ENCODE data around the gene CRHBP. TPM values are rescaled to one million over a fixed set of nuclear protein-coding genes. Genes with fewer than 3 reads are reported as not detected.

CRHBP gene
- total and polyA plus RNA-seq, 8 donors, result 0.31 to 1.2 (median 0.57) TPM; not detected in 4

DNA sequence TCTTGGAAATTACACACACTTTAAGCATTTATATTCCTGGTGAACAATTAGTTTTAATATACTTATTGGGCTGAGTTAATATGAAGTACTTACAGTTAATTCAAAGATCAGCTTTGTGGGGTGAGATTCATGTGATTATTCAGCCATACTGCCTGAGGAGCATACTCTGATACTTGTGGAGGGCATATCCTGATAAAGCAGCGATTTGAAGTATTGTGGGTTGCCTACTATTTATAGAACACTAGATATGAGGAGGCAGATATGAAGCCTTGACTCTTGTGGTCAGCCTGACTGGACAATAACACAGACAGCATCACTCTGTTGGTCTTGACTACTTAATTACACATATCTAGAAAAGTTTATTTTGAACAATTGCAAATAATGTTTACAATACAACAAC is 50.4 kb downstream of the CRHBP start:
- no peak for FAIRE-seq
- intact Hi-C loops (cut with DNase I), result no loop called here
- Histone ChIP-seq H3K36me3 (no peaks in the 10 kb centered on the region), H3K27ac (no peak overlapping the region), H3K4me1 (no peaks in the 10 kb centered on the region), H3K27me3 (peaks cover 0 to 3% (median 0%) of the 10 kb centered on the region in 4 donors), H3K4me3 (no peak overlapping the region), H3K9me3 (no peaks in the 10 kb centered on the region)
- no peak for TF ChIP-seq CTCF (IDR thresholded peaks at IDR 0.05)
- WGBS, 2 donors, result 19 to 21% methylated on average over 1 of the region's 1 CpG
- no peak for DNase-seq
- no peak for ATAC-seq

GRCh38 chr5:77006124-77006523 is 53.3 kb downstream of the CRHBP start:
- H3K4me1 ChIP-seq, result no peaks in the 10 kb centered on the region
- intact Hi-C loops (cut with DNase I), result no loop called here
- 72 to 78% methylated on average over 2 of the region's 2 CpGs for WGBS, 2 donors
- ATAC-seq (no peak), FAIRE-seq (no peak), DNase-seq (no peak)
- no peaks in the 10 kb centered on the region for H3K9me3 ChIP-seq
- no peak overlapping the region for H3K27ac ChIP-seq
- no peaks in the 10 kb centered on the region for H3K36me3 ChIP-seq
- TF ChIP-seq CTCF (IDR thresholded peaks at IDR 0.05), result no peak
- no peak overlapping the region for H3K4me3 ChIP-seq
- peaks cover 0 to 3% (median 0%) of the 10 kb centered on the region in 4 donors for H3K27me3 ChIP-seq

DNA sequence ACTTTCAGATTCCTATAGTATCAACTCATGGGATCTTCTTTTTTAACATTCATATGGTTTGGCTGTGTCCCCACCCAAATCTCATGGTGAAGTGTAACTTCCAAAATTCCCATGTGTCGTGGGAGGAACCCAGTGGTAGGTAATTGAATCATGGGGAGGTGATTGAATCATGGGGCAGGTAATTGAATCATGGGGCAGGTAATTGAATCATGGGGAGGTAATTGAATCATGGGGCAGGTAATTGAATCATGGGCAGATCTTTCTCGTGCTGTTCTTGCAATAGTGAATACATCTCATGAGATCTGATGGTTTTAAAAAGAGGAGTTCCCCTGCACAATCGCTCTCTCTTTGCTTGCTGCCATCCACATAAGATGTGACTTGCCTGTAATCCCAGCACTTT is 55.6 kb downstream of the CRHBP start:
- 31 to 59% methylated on average over 3 of the region's 3 CpGs for WGBS, 2 donors
- Histone ChIP-seq H3K36me3 (no peaks in the 10 kb centered on the region), H3K4me1 (no peaks in the 10 kb centered on the region), H3K27me3 (no peaks in the 10 kb centered on the region), H3K4me3 (no peak overlapping the region), H3K27ac (no peak overlapping the region), H3K9me3 (no peaks in the 10 kb centered on the region)
- TF ChIP-seq CTCF (IDR thresholded peaks at IDR 0.05), result no peak
- intact Hi-C loops (cut with DNase I), result no loop called here
- FAIRE-seq (no peak), DNase-seq (no peak), ATAC-seq (no peak)

- no peaks in the 10 kb centered on the region for H3K4me1 ChIP-seq
- no peak for DNase-seq
- no peaks in the 10 kb centered on the region for H3K27me3 ChIP-seq
- H3K9me3 ChIP-seq, result no peaks in the 10 kb centered on the region
- FAIRE-seq, result no peak
- 75 to 81% methylated on average over 5 of the region's 5 CpGs for WGBS, 2 donors
- no peak for TF ChIP-seq CTCF (IDR thresholded peaks at IDR 0.05)
- intact Hi-C loops (cut with DNase I), result loop anchor here in 1 of 3 donors (10.0 kb wide), 1 partner anchor 135 kb away; no protein-coding TSS in a partner anchor
- H3K27ac ChIP-seq, result no peak overlapping the region
- no peak overlapping the region for H3K4me3 ChIP-seq
- no peak for ATAC-seq
- no peaks in the 10 kb centered on the region for H3K36me3 ChIP-seq
These were observed 57.4 kb downstream of the CRHBP start for GRCh38 chr5:77010243-77010642.

DNA sequence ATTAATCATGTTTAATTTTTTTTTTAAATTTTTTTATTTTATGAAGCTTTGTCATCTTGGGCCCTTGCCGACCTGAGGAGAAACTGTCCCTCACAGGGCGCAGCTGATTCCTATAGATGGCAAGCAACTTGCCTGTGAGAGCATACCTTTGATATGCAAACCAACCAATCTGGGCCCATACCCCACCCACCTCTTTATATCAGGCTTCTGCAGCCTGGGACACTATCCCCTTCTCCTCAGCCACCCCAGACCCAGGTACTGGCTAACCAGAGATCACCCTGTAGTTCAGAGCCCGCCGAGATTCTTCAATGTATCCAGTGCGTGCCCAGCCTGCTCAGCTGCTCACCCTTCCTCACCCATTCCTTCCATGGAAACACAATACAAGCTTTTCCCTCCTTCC is 58.7 kb downstream of the CRHBP start:
- ATAC-seq (no peak), FAIRE-seq (no peak), DNase-seq (no peak)
- H3K36me3 ChIP-seq, result no peaks in the 10 kb centered on the region
- no peaks in the 10 kb centered on the region for H3K27me3 ChIP-seq
- no peaks in the 10 kb centered on the region for H3K4me1 ChIP-seq
- no peak for TF ChIP-seq CTCF (IDR thresholded peaks at IDR 0.05)
- intact Hi-C loops (cut with DNase I), result loop anchor here in 1 of 3 donors (10.0 kb wide), 1 partner anchor 137 kb away; no protein-coding TSS in a partner anchor
- 71 to 81% methylated on average over 5 of the region's 5 CpGs for WGBS, 2 donors
- H3K27ac ChIP-seq, result no peak overlapping the region
- no peaks in the 10 kb centered on the region for H3K9me3 ChIP-seq
- no peak overlapping the region for H3K4me3 ChIP-seq

Measured in pancreas (tissue), 10 donors.